ENCODE data around the gene ILDR1. TPM values are rescaled to one million over a fixed set of nuclear protein-coding genes. Genes with fewer than 3 reads are reported as not detected.
"Not testable (repeated sequence)": the region's sequence is repeated elsewhere in the genome, so short reads cannot be mapped to it uniquely, and the experiment has no call there.

The ILDR1 gene
- total and polyA plus RNA-seq, 5 experiments from 2014 or later = not detected

GRCh38 chr3:122047296-122047695, 25.2 kb upstream of the ILDR1 start:
- peaks cover 4 to 12% (median 6%) of the 10 kb centered on the region in 5 donors for H3K27me3 Mint-ChIP-seq
- H3K4me1 Mint-ChIP-seq, H3K36me3 Mint-ChIP-seq, H3K9me3 Mint-ChIP-seq, H3K4me3 Mint-ChIP-seq, ATAC-seq, H3K27ac Mint-ChIP-seq, POLR2A ChIA-PET, DNase-seq: not testable (repeated sequence)

GRCh38 chr3:122033023-122033422, 11.0 kb upstream of the ILDR1 start:
- Mint-ChIP-seq H3K4me1 (peaks cover 5 to 7% (median 6%) of the 10 kb centered on the region in 4 donors), H3K36me3 (peaks cover 2 to 15% (median 6%) of the 10 kb centered on the region in 3 donors), H3K9me3 (peaks cover 0 to 32% (median 24%) of the 10 kb centered on the region in 9 donors), H3K4me3 (no peak overlapping the region), H3K27ac (no peak overlapping the region), H3K27me3 (peaks cover 0 to 6% (median 4%) of the 10 kb centered on the region in 5 donors)
- ATAC-seq (no peak), DNase-seq (no peak)
- POLR2A ChIA-PET = no interaction called here

GRCh38 chr3:122032531-122032930, 10.5 kb upstream of the ILDR1 start:
- no peak for ATAC-seq
- Mint-ChIP-seq H3K36me3 (peaks cover 0 to 10% (median 3%) of the 10 kb centered on the region in 3 donors), H3K4me1 (peaks cover 5 to 7% (median 6%) of the 10 kb centered on the region in 4 donors), H3K4me3 (no peak overlapping the region), H3K27me3 (peaks cover 0 to 6% (median 4%) of the 10 kb centered on the region in 5 donors), H3K9me3 (peaks cover 0 to 27% (median 20%) of the 10 kb centered on the region in 9 donors), H3K27ac (peak overlapping the region in 1 of 10 donors; percentile 44)
- DNase-seq = no peak
- POLR2A ChIA-PET = no interaction called here

GRCh38 chr3:122031123-122031468, 9.0 kb upstream of the ILDR1 start:
- no peak overlapping the region for H3K4me3 Mint-ChIP-seq
- peaks cover 0 to 21% (median 9%) of the 10 kb centered on the region in 9 donors for H3K9me3 Mint-ChIP-seq
- no peak for DNase-seq
- H3K27me3 Mint-ChIP-seq = peaks cover 0 to 7% (median 5%) of the 10 kb centered on the region in 5 donors
- H3K36me3 Mint-ChIP-seq = peaks cover 0 to 10% (median 0%) of the 10 kb centered on the region in 3 donors
- H3K27ac Mint-ChIP-seq = no peak overlapping the region
- POLR2A ChIA-PET = no interaction called here
- no peak for ATAC-seq
- peaks cover 5 to 8% (median 6%) of the 10 kb centered on the region in 4 donors for H3K4me1 Mint-ChIP-seq

- Mint-ChIP-seq H3K36me3 (peaks cover 0 to 5% (median 0%) of the 10 kb centered on the region in 3 donors), H3K27ac (peak overlapping the region in 2 of 10 donors; percentile 38 to 91), H3K27me3 (peaks cover 0 to 7% (median 4%) of the 10 kb centered on the region in 5 donors), H3K4me1 (peaks cover 5 to 10% (median 6%) of the 10 kb centered on the region in 4 donors), H3K9me3 (peaks cover 0 to 15% (median 4%) of the 10 kb centered on the region in 9 donors), H3K4me3 (no peak overlapping the region)
- POLR2A ChIA-PET = no interaction called here
- ATAC-seq (no peak), DNase-seq (no peak)
Measured at GRCh38 chr3:122030381-122031122, 8.5 kb upstream of the ILDR1 start.

- peaks cover 0 to 2% (median under 1%) of the 10 kb centered on the region in 3 donors for H3K36me3 Mint-ChIP-seq
- H3K9me3 Mint-ChIP-seq = no peaks in the 10 kb centered on the region
- peaks cover 14 to 33% (median 21%) of the 10 kb centered on the region in 5 donors for H3K27me3 Mint-ChIP-seq
- H3K27ac Mint-ChIP-seq = peak overlapping the region in 1 of 10 donors; percentile 71
- H3K4me1 Mint-ChIP-seq = peaks cover 3 to 16% (median 7%) of the 10 kb centered on the region in 4 donors
- ATAC-seq = no peak
- POLR2A ChIA-PET = no interaction called here
- DNase-seq = no peak
- no peak overlapping the region for H3K4me3 Mint-ChIP-seq
Measured at GRCh38 chr3:122025296-122025695, 3.2 kb upstream of the ILDR1 start.

GRCh38 chr3:122024800-122025199, 2.8 kb upstream of the ILDR1 start:
- Mint-ChIP-seq H3K36me3 (peaks cover 0 to 3% (median 2%) of the 10 kb centered on the region in 3 donors), H3K27ac (peak overlapping the region in 1 of 10 donors; percentile 71), H3K9me3 (no peaks in the 10 kb centered on the region), H3K27me3 (peaks cover 16 to 36% (median 23%) of the 10 kb centered on the region in 5 donors), H3K4me1 (peaks cover 2 to 13% (median 5%) of the 10 kb centered on the region in 4 donors), H3K4me3 (no peak overlapping the region)
- ATAC-seq (no peak), DNase-seq (no peak)
- POLR2A ChIA-PET = no interaction called here

GRCh38 chr3:122023335-122023910, 1.4 kb upstream of the ILDR1 start:
- H3K36me3 Mint-ChIP-seq = peaks cover 0 to 3% (median 2%) of the 10 kb centered on the region in 3 donors
- peaks cover 21 to 43% (median 34%) of the 10 kb centered on the region in 5 donors for H3K27me3 Mint-ChIP-seq
- no peaks in the 10 kb centered on the region for H3K9me3 Mint-ChIP-seq
- POLR2A ChIA-PET = no interaction called here
- DNase-seq = no peak
- ATAC-seq = no peak
- no peak overlapping the region for H3K27ac Mint-ChIP-seq
- peak overlapping the region in 1 of 10 donors; percentile 21 for H3K4me3 Mint-ChIP-seq
- H3K4me1 Mint-ChIP-seq = peaks cover 2 to 13% (median 5%) of the 10 kb centered on the region in 4 donors

DNA sequence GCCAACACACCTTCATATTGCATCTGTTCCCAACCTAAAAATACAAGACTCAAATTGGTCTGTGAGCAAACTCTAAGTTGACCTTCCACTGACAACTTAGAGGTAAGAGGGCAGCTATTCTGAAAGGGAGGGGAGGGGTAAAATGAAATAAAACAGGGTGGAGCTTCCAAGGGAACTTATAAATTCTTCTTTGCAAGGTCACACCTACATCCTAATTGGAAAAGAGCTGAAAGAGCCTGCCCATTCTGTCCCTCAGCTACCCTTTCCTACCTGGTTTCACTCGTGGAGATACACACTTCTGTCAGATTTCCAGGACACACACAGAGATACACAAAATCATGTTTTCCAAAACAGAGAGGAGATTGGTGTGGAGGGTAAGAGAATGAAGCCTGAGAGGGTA, 1.0 kb downstream of the ILDR1 start:
- POLR2A ChIA-PET = no interaction called here
- Mint-ChIP-seq H3K27me3 (peaks cover 27 to 62% (median 45%) of the 10 kb centered on the region in 5 donors), H3K4me1 (peaks cover 2 to 11% (median 5%) of the 10 kb centered on the region in 4 donors), H3K4me3 (peak overlapping the region in 3 of 10 donors; percentile 15 to 26 (median 23)), H3K36me3 (peaks cover 0 to 5% (median 2%) of the 10 kb centered on the region in 3 donors), H3K9me3 (peaks cover 0 to 1% (median 0%) of the 10 kb centered on the region in 9 donors), H3K27ac (no peak overlapping the region)
- ATAC-seq (no peak), DNase-seq (no peak)

- Mint-ChIP-seq H3K27ac (no peak overlapping the region), H3K4me1 (peaks cover 2 to 9% (median 5%) of the 10 kb centered on the region in 4 donors), H3K9me3 (peaks cover 0 to 6% (median 0%) of the 10 kb centered on the region in 9 donors), H3K27me3 (peaks cover 33 to 72% (median 48%) of the 10 kb centered on the region in 5 donors), H3K4me3 (no peak overlapping the region), H3K36me3 (peaks cover 0 to 7% (median 2%) of the 10 kb centered on the region in 3 donors)
- no peak for DNase-seq
- no peak for ATAC-seq
- POLR2A ChIA-PET = no interaction called here
Measured at GRCh38 chr3:122019493-122019892, 2.6 kb downstream of the ILDR1 start.

- no peak for ATAC-seq
- Mint-ChIP-seq H3K27me3 (peaks cover 15 to 42% (median 28%) of the 10 kb centered on the region in 5 donors), H3K4me1 (peaks cover 0 to 4% (median 0%) of the 10 kb centered on the region in 4 donors), H3K27ac (no peak overlapping the region), H3K4me3 (no peak overlapping the region), H3K9me3 (peaks cover 0 to 6% (median 0%) of the 10 kb centered on the region in 9 donors), H3K36me3 (peaks cover 0 to 4% (median 0%) of the 10 kb centered on the region in 3 donors)
- no peak for DNase-seq
- POLR2A ChIA-PET = no interaction called here
Measured at GRCh38 chr3:122014741-122015140, 7.3 kb downstream of the ILDR1 start.

GRCh38 chr3:122013448-122013925, 8.6 kb downstream of the ILDR1 start:
- ATAC-seq (no peak), DNase-seq (no peak)
- POLR2A ChIA-PET = no interaction called here
- Mint-ChIP-seq H3K36me3 (peaks cover 0 to 4% (median 0%) of the 10 kb centered on the region in 3 donors), H3K27ac (peak overlapping the region in 1 of 10 donors; percentile 20), H3K27me3 (peaks cover 15 to 39% (median 22%) of the 10 kb centered on the region in 5 donors), H3K4me3 (no peak overlapping the region), H3K4me1 (peaks cover 0 to 4% (median 0%) of the 10 kb centered on the region in 4 donors), H3K9me3 (peaks cover 0 to 6% (median 0%) of the 10 kb centered on the region in 9 donors)

GRCh38 chr3:122012821-122013220, 9.2 kb downstream of the ILDR1 start:
- ATAC-seq = no peak

More at GRCh38 chr3:122012821-122013220, 9.2 kb downstream of the ILDR1 start:
- H3K27me3 Mint-ChIP-seq = peaks cover 13 to 32% (median 16%) of the 10 kb centered on the region in 5 donors
- no peak for DNase-seq
- no peak overlapping the region for H3K27ac Mint-ChIP-seq
- POLR2A ChIA-PET = no interaction called here
- no peak overlapping the region for H3K4me3 Mint-ChIP-seq
- H3K36me3 Mint-ChIP-seq = peaks cover 0 to 4% (median 0%) of the 10 kb centered on the region in 3 donors
- H3K9me3 Mint-ChIP-seq = peaks cover 0 to 6% (median 0%) of the 10 kb centered on the region in 9 donors
- H3K4me1 Mint-ChIP-seq = peaks cover 0 to 4% (median 0%) of the 10 kb centered on the region in 4 donors

All from naive thymus-derived CD8-positive, alpha-beta T cell (primary cell).